ENCODE data around the gene SPTLC1.

The SPTLC1 gene

DNA sequence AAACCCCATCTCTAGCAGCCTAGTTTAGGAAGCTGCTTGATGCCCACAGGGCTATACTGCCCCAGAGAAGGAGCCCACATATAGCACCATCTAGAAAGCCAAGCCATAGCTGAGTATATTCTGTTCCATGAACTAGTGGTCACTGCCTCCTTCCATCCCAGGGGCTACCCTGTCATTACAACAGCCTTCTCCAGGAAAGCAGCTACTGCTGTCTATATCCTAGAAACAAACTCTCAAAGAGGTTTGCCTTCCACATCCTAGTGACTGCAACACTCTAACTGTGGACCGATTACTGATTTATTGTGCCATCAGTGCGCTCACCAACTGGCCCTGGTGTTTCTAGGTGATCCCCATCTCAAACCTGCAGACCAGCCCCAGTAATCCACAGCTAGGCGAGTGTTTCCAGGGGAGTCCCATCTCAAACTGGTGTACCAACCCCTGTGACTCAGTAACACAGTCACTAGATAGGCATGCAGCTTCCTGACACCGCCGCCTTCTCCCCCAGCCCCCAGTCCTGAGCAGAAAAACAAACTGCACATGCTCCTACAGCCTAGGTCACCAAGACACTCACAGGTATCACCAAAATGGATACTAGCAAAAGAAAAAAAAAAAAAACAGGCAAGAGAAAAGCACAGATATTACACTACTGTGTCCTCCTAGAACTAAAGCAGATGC is 14.8 kb downstream of the SPTLC1 start:
- H3K36me3 ChIP-seq (ENCODE audit: control insufficient read depth, insufficient read depth, low read length): peaks cover 2% of the 10 kb centered on the region
- DNase-seq (ENCODE audit: extremely low read depth, insufficient read length): no peak
- H3K27me3 ChIP-seq (replicated peaks; ENCODE audit: control insufficient read depth, insufficient read depth, low read length): no peaks in the 10 kb centered on the region
- no peak overlapping the region for H3K4me3 ChIP-seq (replicated peaks; ENCODE audit: low read depth, low read length)
- no peak for TF ChIP-seq CTCF (IDR thresholded peaks at IDR 0.05; ENCODE audit: insufficient read depth, low read length, poor library complexity, severe bottlenecking)

- Histone ChIP-seq H3K4me3 (replicated peaks; ENCODE audit: low read depth, low read length) (no peak overlapping the region), H3K36me3 (ENCODE audit: control insufficient read depth, insufficient read depth, low read length) (peaks cover 2% of the 10 kb centered on the region), H3K27me3 (replicated peaks; ENCODE audit: control insufficient read depth, insufficient read depth, low read length) (no peaks in the 10 kb centered on the region)
- TF ChIP-seq CTCF (IDR thresholded peaks at IDR 0.05; ENCODE audit: insufficient read depth, low read length, poor library complexity, severe bottlenecking): no peak
- no peak for DNase-seq (ENCODE audit: extremely low read depth, insufficient read length)
Measured at GRCh38 chr9:92098638-92099037, 16.6 kb downstream of the SPTLC1 start.

GRCh38 chr9:92097997-92098482 is 17.2 kb downstream of the SPTLC1 start:
- Histone ChIP-seq H3K36me3 (ENCODE audit: control insufficient read depth, insufficient read depth, low read length) (peaks cover 2% of the 10 kb centered on the region), H3K27me3 (replicated peaks; ENCODE audit: control insufficient read depth, insufficient read depth, low read length) (no peaks in the 10 kb centered on the region), H3K4me3 (replicated peaks; ENCODE audit: low read depth, low read length) (no peak overlapping the region)
- no peak for TF ChIP-seq CTCF (IDR thresholded peaks at IDR 0.05; ENCODE audit: insufficient read depth, low read length, poor library complexity, severe bottlenecking)
- no peak for DNase-seq (ENCODE audit: extremely low read depth, insufficient read length)

DNA sequence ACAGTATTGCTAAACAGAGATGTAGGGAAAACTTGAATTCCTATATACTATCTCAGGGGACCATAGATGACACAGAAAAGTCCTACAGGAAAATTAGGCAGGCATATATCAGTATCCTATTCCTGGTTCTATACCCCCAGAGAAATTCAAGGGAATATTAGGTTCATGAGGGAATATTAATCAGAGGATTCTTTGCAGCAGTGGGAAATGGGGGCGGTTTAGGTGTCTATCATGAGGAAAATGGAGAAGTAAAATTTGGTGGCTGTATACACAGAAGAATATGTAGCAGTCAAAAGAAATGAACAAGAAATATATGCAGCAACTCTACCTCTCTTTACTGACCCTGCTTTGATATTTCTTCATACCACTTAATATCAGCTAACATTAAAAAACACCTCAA is 20.0 kb downstream of the SPTLC1 start:
- peaks cover 2% of the 10 kb centered on the region for H3K36me3 ChIP-seq (ENCODE audit: control insufficient read depth, insufficient read depth, low read length)
- H3K27me3 ChIP-seq (replicated peaks; ENCODE audit: control insufficient read depth, insufficient read depth, low read length): no peaks in the 10 kb centered on the region
- no peak overlapping the region for H3K4me3 ChIP-seq (replicated peaks; ENCODE audit: low read depth, low read length)
- no peak for TF ChIP-seq CTCF (IDR thresholded peaks at IDR 0.05; ENCODE audit: insufficient read depth, low read length, poor library complexity, severe bottlenecking)
- no peak for DNase-seq (ENCODE audit: extremely low read depth, insufficient read length)

DNA sequence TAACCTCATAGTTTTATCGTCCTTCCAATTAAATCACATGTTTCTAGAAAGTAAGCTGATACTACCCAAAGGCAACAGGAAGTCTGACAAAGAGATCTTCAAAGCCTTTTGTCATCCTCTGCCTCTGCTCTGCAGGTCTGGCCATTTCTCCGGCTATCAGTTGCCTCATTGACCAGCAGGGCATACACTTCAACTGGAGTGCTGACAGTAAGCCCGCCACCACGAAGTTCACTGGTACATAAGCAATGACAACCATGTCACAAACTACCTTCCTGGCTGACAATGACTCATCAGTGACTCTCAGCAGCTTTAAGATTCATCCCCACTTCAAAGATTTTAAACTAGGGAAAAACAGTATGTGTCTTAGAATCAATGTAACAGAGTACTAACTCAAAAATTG is 20.6 kb downstream of the SPTLC1 start:
- no peak for TF ChIP-seq CTCF (IDR thresholded peaks at IDR 0.05; ENCODE audit: insufficient read depth, low read length, poor library complexity, severe bottlenecking)
- no peak for DNase-seq (ENCODE audit: extremely low read depth, insufficient read length)
- Histone ChIP-seq H3K27me3 (replicated peaks; ENCODE audit: control insufficient read depth, insufficient read depth, low read length) (no peaks in the 10 kb centered on the region), H3K36me3 (ENCODE audit: control insufficient read depth, insufficient read depth, low read length) (peaks cover 2% of the 10 kb centered on the region), H3K4me3 (replicated peaks; ENCODE audit: low read depth, low read length) (no peak overlapping the region)

GRCh38 chr9:92077888-92078287 is 37.3 kb downstream of the SPTLC1 start:
- no peak overlapping the region for H3K4me3 ChIP-seq (replicated peaks; ENCODE audit: low read depth, low read length)
- no peak for TF ChIP-seq CTCF (IDR thresholded peaks at IDR 0.05; ENCODE audit: insufficient read depth, low read length, poor library complexity, severe bottlenecking)
- no peaks in the 10 kb centered on the region for H3K27me3 ChIP-seq (replicated peaks; ENCODE audit: control insufficient read depth, insufficient read depth, low read length)
- H3K36me3 ChIP-seq (ENCODE audit: control insufficient read depth, insufficient read depth, low read length): peaks cover 10% of the 10 kb centered on the region
- DNase-seq (ENCODE audit: extremely low read depth, insufficient read length): no peak

All from GM06990 (cell line).